Activated T-helper 1 cell treated with Interleukin-2 at 50 U/mL for 16 hours (primary cell): ENCODE results near the gene MYBL2.
"Not testable (repeated sequence)": the region's sequence is repeated elsewhere in the genome, so short reads cannot be mapped to it uniquely, and the experiment has no call there.

Experiments used
- DNase-seq: peaks from one replicate; pipeline ENCODE4 v3.0.0-alpha.2; 2020; ENCODE audit warnings: low read depth

Gene MYBL2

GRCh38 chr20:43666376-43667328 is at the start of gene MYBL2:
MYBL2 (plus strand) TSS chr20:43667114; CDS start chr20:43667284, 170 bp downstream.
- DNase-seq = peak; percentile 54

GRCh38 chr20:43631598-43631997 is 35.3 kb upstream of the MYBL2 start:
- DNase-seq = no peak

- no peak for DNase-seq
Measured at GRCh38 chr20:43636429-43636828, 30.5 kb upstream of the MYBL2 start.

GRCh38 chr20:43642548-43642947 is 24.4 kb upstream of the MYBL2 start:
- no peak for DNase-seq

- DNase-seq = no peak
Measured at GRCh38 chr20:43650997-43651525, 15.9 kb upstream of the MYBL2 start.

GRCh38 chr20:43651650-43652184 is 15.2 kb upstream of the MYBL2 start:
- DNase-seq = not testable (repeated sequence)

- no peak for DNase-seq
Measured at GRCh38 chr20:43653966-43654365, 12.9 kb upstream of the MYBL2 start.

GRCh38 chr20:43655176-43655575 is 11.7 kb upstream of the MYBL2 start:
- not testable (repeated sequence) for DNase-seq

GRCh38 chr20:43655937-43656336 is 11.0 kb upstream of the MYBL2 start:
- no peak for DNase-seq

GRCh38 chr20:43658069-43658722 is 8.7 kb upstream of the MYBL2 start:
- no peak for DNase-seq

GRCh38 chr20:43658723-43659419 is 8.0 kb upstream of the MYBL2 start:
- DNase-seq = no peak

GRCh38 chr20:43662943-43663655 is 3.8 kb upstream of the MYBL2 start:
- DNase-seq = no peak

- no peak for DNase-seq
Measured at GRCh38 chr20:43665466-43666176, 1.3 kb upstream of the MYBL2 start.

- no peak for DNase-seq
Measured at GRCh38 chr20:43667341-43668132, 623 bp downstream of the MYBL2 start.

GRCh38 chr20:43669332-43669731 is 2.4 kb downstream of the MYBL2 start:
- DNase-seq = no peak

- no peak for DNase-seq
Measured at GRCh38 chr20:43670423-43670822, 3.5 kb downstream of the MYBL2 start.

GRCh38 chr20:43676368-43676767 is 9.5 kb downstream of the MYBL2 start:
- DNase-seq = no peak

- no peak for DNase-seq
Measured at GRCh38 chr20:43680981-43681380, 14.1 kb downstream of the MYBL2 start.

GRCh38 chr20:43681468-43681942 is 14.6 kb downstream of the MYBL2 start:
- DNase-seq = no peak

GRCh38 chr20:43681991-43682410 is 15.1 kb downstream of the MYBL2 start:
- DNase-seq = no peak
